Epithelial cell of esophagus (primary cell): ENCODE results near the gene TNPO3.
A peak's percentile ranks its signal among the peaks of the same experiment; 100 is the strongest.

Source experiments
- DNase-seq: peaks from one replicate; pipeline ENCODE4 v3.0.0; 2010; ENCODE audit warnings: low read depth
- H3K4me3 ChIP-seq: 2 replicates; pipeline ENCODE4 v1.5.1; 2011; ENCODE audit warnings: mild to moderate bottlenecking, low read length, control low read depth
- TF ChIP-seq, protein P1 (sequence below): IDR thresholded peaks from 2 replicates; pipeline ENCODE4 v1.5.1; 2011; ENCODE audit warnings: low read depth, mild to moderate bottlenecking, low read length, control low read depth, inconsistent platforms; ENCODE audit not compliant: insufficient read depth; ENCODE audit errors: missing control alignments

The TNPO3 gene

DNA sequence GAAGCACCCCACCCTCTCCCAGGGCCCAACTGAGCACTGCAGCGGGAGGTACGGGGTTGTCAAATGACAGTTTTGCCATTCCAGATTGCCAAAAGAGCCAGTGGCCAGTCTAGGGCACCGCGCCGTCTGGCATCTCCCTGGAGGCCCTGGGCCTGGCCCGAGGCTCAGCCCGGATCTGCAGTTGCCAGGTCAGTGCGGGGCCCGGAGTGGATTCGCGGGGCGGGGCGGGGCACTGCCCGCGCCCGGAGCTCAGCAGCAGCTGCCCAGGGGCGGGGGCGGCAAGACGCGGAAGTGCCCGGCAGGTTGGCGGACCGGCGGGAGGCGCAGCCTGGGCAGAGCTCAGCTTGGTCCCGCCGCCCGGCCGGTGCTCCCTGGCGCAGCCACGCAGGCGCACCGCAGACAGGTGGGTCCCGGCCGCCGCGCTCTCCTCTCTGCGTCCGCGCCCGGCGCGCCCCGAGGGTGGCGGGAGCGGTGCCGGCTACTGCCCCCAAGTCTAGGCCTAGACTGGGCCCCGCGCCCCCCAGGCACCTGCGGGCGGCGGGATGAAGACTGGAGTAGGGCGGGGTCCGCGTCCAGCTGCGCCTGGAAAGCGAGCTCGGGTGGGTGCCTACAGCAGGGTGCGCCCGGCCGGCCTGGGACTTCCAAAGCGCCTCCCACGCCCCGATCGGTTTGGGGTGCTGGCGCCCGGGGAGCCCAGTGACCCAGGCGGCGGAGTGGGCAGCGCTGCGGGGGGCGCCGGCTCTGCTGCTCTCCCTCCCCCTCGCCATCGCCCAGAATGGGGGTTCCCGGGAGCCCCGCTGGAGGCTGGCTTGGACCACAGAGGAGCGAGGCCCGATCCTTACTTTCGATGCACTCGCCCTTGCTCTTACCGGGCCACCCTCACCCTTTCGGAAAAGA lies 117.0 kb downstream of the TNPO3 start, which contains the start of gene IRF5:
Gene IRF5 (plus strand): TSS at position 281 of the 897 bp plus-strand sequence. CDS start 4,155 bp downstream, outside the sequence.
- peak; percentile 48 for DNase-seq
- TF ChIP-seq, protein P1, sequence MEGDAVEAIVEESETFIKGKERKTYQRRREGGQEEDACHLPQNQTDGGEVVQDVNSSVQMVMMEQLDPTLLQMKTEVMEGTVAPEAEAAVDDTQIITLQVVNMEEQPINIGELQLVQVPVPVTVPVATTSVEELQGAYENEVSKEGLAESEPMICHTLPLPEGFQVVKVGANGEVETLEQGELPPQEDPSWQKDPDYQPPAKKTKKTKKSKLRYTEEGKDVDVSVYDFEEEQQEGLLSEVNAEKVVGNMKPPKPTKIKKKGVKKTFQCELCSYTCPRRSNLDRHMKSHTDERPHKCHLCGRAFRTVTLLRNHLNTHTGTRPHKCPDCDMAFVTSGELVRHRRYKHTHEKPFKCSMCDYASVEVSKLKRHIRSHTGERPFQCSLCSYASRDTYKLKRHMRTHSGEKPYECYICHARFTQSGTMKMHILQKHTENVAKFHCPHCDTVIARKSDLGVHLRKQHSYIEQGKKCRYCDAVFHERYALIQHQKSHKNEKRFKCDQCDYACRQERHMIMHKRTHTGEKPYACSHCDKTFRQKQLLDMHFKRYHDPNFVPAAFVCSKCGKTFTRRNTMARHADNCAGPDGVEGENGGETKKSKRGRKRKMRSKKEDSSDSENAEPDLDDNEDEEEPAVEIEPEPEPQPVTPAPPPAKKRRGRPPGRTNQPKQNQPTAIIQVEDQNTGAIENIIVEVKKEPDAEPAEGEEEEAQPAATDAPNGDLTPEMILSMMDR, result no peak
- H3K4me3 ChIP-seq, result peak within 1 kb of the TSS; percentile 55

DNA sequence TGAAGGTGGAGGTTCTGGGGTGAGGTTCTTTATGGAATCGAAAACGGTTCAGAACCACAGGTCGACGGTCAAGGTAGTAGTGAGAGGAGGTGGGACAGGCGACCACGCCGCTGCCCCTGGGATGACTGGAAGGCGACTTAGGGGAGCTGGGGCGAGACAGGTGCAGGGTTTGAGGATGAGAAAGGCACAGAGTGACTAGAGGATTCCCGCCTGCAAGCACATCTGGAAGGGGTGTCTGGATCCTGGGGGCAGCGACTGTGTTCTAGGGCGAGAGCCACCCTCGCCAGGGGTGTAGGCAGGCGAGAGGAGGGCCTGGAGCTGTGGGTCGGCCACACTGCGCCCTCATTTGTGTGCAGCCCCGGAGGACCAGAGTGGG lies 117.7 kb downstream of the TNPO3 start:
- TF ChIP-seq, protein P1, result no peak
- DNase-seq, result no peak
- H3K4me3 ChIP-seq, result peak overlapping the region; percentile 55

DNA sequence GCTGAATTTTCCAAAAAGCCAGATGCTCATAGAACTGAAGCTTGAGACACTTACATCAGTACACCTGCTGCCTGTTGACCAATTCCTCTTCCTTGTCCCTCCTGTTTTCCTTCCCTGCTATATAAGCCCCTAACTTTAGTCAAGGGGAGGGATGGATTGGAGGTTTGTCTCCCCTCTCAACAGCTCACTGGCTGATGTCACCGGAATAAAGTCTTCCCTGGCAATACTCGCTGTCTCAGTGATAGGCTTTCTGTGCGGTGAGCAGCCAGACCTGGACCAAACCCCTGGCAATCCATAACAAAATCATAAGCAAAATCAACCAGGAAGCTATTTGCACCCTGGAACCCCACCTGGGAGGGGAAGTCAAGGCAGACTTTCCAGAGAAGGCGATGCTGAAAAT lies 118.1 kb downstream of the TNPO3 start:
- no peak overlapping the region for H3K4me3 ChIP-seq
- TF ChIP-seq, protein P1, result no peak
- no peak for DNase-seq

DNA sequence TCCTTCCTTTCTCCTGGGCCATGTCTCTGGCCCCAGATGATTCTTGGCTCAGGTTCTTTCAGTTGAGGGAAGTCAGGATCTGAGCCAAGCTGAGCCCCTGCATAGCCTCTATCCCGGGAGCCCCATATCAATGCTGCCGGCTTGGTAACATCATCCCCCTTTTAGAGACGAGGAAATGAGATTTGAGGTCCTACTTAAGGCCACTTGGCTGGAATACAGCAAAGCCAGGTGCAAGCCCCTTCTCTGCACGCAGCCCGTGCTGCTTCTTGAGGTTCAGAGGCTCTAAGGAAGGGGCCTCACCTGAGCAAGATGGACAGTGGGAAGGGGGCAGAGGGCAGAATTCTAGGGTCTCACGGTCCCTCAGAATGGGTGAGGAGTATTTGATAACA lies 119.6 kb downstream of the TNPO3 start:
- TF ChIP-seq, protein P1, result no peak
- no peak overlapping the region for H3K4me3 ChIP-seq
- DNase-seq, result no peak

DNA sequence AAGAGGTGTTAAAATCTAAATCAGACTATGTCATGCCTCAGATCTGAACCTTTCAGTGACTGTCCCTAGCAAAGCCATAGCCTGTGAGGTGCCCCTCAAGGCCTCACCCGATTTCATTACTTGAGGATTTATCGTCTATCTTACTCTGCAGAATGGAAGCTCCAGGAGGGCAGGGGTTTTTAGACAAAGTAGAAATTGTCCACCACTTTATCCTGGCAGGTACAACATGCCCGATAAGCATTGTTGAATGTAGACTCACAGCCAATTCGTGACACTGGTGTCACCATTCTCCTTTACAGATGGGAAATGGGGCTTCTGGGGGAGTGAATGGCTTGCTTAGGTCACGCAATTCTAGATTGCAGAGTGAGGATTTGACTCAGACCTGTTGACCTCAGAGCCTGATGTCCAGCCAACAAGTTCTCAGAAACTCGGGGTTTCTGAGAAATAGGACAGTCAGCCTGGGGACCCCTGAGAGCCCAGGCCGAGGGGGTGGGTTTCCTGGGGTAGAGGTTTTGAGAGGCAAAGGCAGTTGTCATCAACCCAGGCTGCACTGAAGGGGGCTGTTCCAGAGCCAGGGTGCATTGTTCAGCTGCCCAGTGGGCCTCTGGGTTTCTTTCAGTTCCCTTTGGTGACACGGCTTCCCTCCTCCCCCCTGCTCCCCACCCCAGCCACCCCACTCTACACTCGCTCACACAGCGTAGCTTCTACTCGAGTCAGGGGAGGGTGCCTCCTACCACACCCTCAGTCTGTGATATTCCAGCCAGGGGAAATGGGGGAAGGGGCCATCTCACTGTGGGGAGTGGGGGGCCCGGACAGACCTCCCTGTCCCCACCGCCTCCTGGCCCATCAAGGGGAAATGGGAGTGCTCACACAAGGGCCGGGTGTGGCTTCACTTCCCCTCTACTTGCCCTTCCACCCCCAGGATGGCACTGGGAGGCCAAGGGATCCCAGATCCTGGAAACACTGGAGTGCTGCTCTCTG lies 120.3 kb downstream of the TNPO3 start:
- TF ChIP-seq, protein P1, result no peak
- no peak overlapping the region for H3K4me3 ChIP-seq
- DNase-seq, result no peak

DNA sequence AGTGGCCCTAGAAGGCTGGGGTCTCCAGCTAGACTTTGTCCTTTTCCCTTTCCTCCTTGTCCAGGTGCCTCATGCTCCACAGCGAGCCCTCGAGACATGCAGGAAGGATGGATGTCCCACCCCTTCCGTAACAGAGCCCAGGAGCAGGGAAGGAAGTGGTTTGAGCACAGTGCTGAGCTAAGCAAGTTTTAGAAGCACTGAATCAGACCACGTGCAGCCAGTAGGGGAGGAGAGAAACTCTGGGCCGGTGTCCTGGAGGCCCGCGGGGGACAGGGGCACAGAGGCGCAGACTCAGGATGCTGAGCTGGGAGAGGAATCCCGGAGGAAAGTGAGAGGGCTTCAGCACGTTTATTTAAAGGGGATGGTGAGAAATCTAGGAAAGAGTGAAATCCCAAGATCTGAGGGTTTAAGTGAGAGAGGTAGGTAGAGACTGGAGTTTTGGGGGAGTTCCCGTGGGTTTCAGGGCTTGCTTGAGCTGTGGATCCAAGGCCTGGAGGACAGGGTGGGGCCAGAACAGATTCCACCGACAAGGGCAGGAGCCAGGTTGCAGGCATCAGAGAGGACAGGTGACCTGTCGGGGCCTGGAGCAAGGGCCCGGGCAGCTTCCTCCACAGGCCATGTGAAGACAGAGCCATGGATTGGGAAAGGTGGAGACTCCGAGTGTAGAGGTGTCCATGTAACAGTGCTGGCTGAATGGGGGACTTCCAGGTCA lies 121.6 kb downstream of the TNPO3 start:
- DNase-seq, result no peak
- no peak overlapping the region for H3K4me3 ChIP-seq
- TF ChIP-seq, protein P1, result no peak
